GM20000 (cell line): Measurements from ENCODE around the gene LRMDA.

Experiments
- DNase-seq: peaks from one replicate; pipeline ENCODE4 v3.0.0; 2012; ENCODE audit warnings: low spot score
- CTCF ChIP-seq: IDR thresholded peaks from 2 replicates; pipeline ENCODE4 v1.5.1; 2012; ENCODE audit warnings: mild to moderate bottlenecking, control low read depth; ENCODE audit errors: extremely low read depth, missing control alignments

Gene LRMDA

GRCh38 chr10:76150876-76151288 lies 719.5 kb downstream of the LRMDA start:
- no peak for TF ChIP-seq CTCF
- no peak for DNase-seq

GRCh38 chr10:76152186-76152585 lies 720.8 kb downstream of the LRMDA start:
- no peak for DNase-seq
- TF ChIP-seq CTCF, result no peak

GRCh38 chr10:76155961-76156360 lies 724.5 kb downstream of the LRMDA start:
- TF ChIP-seq CTCF, result no peak
- no peak for DNase-seq

GRCh38 chr10:76160446-76161300 lies 729.2 kb downstream of the LRMDA start:
- no peak for DNase-seq
- TF ChIP-seq CTCF, result no peak

GRCh38 chr10:76161301-76161582 lies 729.8 kb downstream of the LRMDA start:
- TF ChIP-seq CTCF, result no peak
- no peak for DNase-seq

GRCh38 chr10:76168437-76168836 lies 737.0 kb downstream of the LRMDA start:
- DNase-seq, result no peak
- TF ChIP-seq CTCF, result no peak

GRCh38 chr10:76169246-76169645 lies 737.8 kb downstream of the LRMDA start:
- no peak for TF ChIP-seq CTCF
- no peak for DNase-seq
